COLO829 (cell line): Measurements from ENCODE around the gene TXNRD2.
A peak's percentile ranks its signal among the peaks of the same experiment; 100 is the strongest.

Experiments used
- DNase-seq: peaks from one replicate; pipeline ENCODE4 v3.0.0; 2012; ENCODE audit warnings: low spot score

TXNRD2 gene

GRCh38 chr22:19966908-19967750, 25.5 kb upstream of the TXNRD2 start:
- no peak for DNase-seq

- DNase-seq, result no peak
Observed at GRCh38 chr22:19965771-19966709, 24.4 kb upstream of the TXNRD2 start.

GRCh38 chr22:19964701-19965386, 23.2 kb upstream of the TXNRD2 start:
- DNase-seq, result no peak

- DNase-seq, result no peak
Observed at GRCh38 chr22:19963863-19964642, 22.4 kb upstream of the TXNRD2 start.

- peak; percentile 69 for DNase-seq
Observed at GRCh38 chr22:19962909-19963806, 21.5 kb upstream of the TXNRD2 start.

- peak; percentile 75 for DNase-seq
Observed at GRCh38 chr22:19962246-19962908, 20.8 kb upstream of the TXNRD2 start.

- no peak for DNase-seq
Observed at GRCh38 chr22:19961868-19962245, 20.2 kb upstream of the TXNRD2 start.

- no peak for DNase-seq
Observed at GRCh38 chr22:19961201-19961580, 19.6 kb upstream of the TXNRD2 start.

- DNase-seq, result no peak
Observed at GRCh38 chr22:19960491-19961200, 19.0 kb upstream of the TXNRD2 start.

GRCh38 chr22:19959587-19960490, 18.2 kb upstream of the TXNRD2 start:
- DNase-seq, result no peak

GRCh38 chr22:19959043-19959586, 17.5 kb upstream of the TXNRD2 start:
- DNase-seq, result peak; percentile 78

- DNase-seq, result no peak
Observed at GRCh38 chr22:19958083-19959042, 16.7 kb upstream of the TXNRD2 start.

- no peak for DNase-seq
Observed at GRCh38 chr22:19957445-19957844, 15.8 kb upstream of the TXNRD2 start.

GRCh38 chr22:19955241-19956128, 13.9 kb upstream of the TXNRD2 start:
- DNase-seq, result no peak

GRCh38 chr22:19951346-19951745, 9.7 kb upstream of the TXNRD2 start:
- no peak for DNase-seq
